ENCODE data around the gene RTP2.

RTP2 gene

DNA sequence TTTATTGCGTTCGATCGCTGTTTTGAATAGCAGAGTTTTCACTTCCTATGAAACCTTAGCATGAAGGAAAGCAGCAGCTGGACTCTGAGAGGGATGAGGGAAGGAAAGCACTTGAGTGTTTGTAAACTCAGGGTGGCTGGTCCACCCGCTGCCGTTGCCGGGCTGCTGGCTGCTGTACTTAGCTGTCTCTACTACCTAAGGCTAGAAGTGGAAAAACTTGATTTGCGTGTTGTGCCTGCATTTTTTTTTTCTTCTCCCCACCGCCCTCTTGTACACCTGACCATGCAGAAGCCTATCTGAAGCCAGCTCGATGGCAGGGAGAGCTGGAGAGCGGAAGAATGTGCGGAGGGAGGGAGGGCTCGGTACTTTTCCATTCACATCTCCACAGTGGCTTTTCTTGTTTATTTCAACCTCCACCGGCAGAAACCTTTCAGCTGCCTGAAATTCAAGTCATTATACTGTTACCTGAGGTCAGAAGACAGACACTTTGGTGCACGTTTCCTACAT lies 47.7 kb upstream of the RTP2 start (continued):
- TF ChIP-seq ZNF843 (tag by site-specific recombination; IDR thresholded peaks at IDR 0.05) (no peak), ZNF140 (tag by site-specific recombination; IDR thresholded peaks at IDR 0.05) (no peak), ZNF10 (tag by site-specific recombination; IDR thresholded peaks at IDR 0.05) (no peak), GLI2 (tag by site-specific recombination; IDR thresholded peaks at IDR 0.05; ENCODE audit: borderline replicate concordance, low read depth) (no peak), ZNF555 (tag by site-specific recombination; conservative IDR thresholded peaks at IDR 0.05) (no peak), ZNF510 (tag by site-specific recombination; IDR thresholded peaks at IDR 0.05; ENCODE audit: insufficient replicate concordance) (no peak), SETDB1 (IDR thresholded peaks at IDR 0.05; ENCODE audit: insufficient read length, low read length) (peak; percentile 60)
- TF ChIP-seq, protein P1, sequence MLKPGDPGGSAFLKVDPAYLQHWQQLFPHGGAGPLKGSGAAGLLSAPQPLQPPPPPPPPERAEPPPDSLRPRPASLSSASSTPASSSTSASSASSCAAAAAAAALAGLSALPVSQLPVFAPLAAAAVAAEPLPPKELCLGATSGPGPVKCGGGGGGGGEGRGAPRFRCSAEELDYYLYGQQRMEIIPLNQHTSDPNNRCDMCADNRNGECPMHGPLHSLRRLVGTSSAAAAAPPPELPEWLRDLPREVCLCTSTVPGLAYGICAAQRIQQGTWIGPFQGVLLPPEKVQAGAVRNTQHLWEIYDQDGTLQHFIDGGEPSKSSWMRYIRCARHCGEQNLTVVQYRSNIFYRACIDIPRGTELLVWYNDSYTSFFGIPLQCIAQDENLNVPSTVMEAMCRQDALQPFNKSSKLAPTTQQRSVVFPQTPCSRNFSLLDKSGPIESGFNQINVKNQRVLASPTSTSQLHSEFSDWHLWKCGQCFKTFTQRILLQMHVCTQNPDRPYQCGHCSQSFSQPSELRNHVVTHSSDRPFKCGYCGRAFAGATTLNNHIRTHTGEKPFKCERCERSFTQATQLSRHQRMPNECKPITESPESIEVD (tag by site-specific recombination; IDR thresholded peaks at IDR 0.05) = 0 out of 2 replicates have a peak, but pooled peaks have one; percentile 12
- TF ChIP-seq, protein P2, sequence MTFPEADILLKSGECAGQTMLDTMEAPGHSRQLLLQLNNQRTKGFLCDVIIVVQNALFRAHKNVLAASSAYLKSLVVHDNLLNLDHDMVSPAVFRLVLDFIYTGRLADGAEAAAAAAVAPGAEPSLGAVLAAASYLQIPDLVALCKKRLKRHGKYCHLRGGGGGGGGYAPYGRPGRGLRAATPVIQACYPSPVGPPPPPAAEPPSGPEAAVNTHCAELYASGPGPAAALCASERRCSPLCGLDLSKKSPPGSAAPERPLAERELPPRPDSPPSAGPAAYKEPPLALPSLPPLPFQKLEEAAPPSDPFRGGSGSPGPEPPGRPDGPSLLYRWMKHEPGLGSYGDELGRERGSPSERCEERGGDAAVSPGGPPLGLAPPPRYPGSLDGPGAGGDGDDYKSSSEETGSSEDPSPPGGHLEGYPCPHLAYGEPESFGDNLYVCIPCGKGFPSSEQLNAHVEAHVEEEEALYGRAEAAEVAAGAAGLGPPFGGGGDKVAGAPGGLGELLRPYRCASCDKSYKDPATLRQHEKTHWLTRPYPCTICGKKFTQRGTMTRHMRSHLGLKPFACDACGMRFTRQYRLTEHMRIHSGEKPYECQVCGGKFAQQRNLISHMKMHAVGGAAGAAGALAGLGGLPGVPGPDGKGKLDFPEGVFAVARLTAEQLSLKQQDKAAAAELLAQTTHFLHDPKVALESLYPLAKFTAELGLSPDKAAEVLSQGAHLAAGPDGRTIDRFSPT (tag by site-specific recombination; IDR thresholded peaks at IDR 0.05) = peak; percentile 9; the same call in 1 of the 2 replicates
- TF ChIP-seq, protein P3, sequence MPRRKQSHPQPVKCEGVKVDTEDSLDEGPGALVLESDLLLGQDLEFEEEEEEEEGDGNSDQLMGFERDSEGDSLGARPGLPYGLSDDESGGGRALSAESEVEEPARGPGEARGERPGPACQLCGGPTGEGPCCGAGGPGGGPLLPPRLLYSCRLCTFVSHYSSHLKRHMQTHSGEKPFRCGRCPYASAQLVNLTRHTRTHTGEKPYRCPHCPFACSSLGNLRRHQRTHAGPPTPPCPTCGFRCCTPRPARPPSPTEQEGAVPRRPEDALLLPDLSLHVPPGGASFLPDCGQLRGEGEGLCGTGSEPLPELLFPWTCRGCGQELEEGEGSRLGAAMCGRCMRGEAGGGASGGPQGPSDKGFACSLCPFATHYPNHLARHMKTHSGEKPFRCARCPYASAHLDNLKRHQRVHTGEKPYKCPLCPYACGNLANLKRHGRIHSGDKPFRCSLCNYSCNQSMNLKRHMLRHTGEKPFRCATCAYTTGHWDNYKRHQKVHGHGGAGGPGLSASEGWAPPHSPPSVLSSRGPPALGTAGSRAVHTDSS (tag by site-specific recombination; IDR thresholded peaks at IDR 0.05) = no peak
- TF ChIP-seq, protein P4, sequence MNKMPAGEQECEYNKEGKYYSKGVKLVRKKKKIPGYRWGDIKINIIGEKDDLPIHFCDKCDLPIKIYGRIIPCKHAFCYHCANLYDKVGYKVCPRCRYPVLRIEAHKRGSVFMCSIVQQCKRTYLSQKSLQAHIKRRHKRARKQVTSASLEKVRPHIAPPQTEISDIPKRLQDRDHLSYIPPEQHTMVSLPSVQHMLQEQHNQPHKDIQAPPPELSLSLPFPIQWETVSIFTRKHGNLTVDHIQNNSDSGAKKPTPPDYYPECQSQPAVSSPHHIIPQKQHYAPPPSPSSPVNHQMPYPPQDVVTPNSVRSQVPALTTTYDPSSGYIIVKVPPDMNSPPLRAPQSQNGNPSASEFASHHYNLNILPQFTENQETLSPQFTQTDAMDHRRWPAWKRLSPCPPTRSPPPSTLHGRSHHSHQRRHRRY (tag by site-specific recombination; IDR thresholded peaks at IDR 0.05) = no peak

DNA sequence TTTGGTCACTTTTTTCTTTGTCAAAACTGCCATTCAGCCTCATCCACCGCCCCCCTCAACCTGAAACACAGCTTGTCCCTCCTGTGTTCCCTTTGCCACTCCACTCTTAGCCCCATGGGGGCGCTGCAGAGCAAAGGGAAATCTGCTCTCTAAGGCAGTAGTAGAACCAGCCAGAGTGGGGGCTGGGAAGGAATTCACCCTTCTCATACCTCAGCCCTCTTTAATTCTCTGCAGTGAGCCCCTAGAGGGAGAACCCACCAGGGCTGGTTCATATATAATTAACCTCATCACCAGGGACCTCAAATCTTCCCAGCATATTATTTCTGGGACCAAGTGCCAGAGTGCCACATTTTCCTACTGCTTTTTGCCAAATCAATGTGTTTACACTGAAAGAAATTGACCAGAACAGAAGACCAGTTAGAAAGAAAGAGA lies 45.7 kb upstream of the RTP2 start:
- ChIA-PET CTCF (interaction anchor here (0.6 to 1.5 kb wide), 11 partner anchors 9 to 1206 kb away, joined by 3 to 7 read pairs (median 4); no protein-coding TSS in a partner anchor), POLR2A (no interaction called here)
- no peaks in the 10 kb centered on the region for H3K36me3 ChIP-seq (ENCODE audit: control insufficient read depth in 2 of 2, insufficient read depth in 1 of 2, low read length in 2 of 2)
- no peaks in the 10 kb centered on the region for H3K4me1 ChIP-seq (ENCODE audit: control insufficient read depth, insufficient read depth, low read length)
- H3K4me3 ChIP-seq (ENCODE audit: low read depth, low read length) = no peak overlapping the region
- H3K9me3 ChIP-seq (ENCODE audit: control insufficient read depth, insufficient read depth, low read depth, low read length) = no peaks in the 10 kb centered on the region
- no peak overlapping the region for H3K27ac ChIP-seq (ENCODE audit: extremely low read depth, low read depth, low read length)
- TF ChIP-seq ZNF776 (tag by site-specific recombination; IDR thresholded peaks at IDR 0.05; ENCODE audit: borderline replicate concordance) = no peak
- no peak for TF ChIP-seq ZNF211 (tag by site-specific recombination; IDR thresholded peaks at IDR 0.05; ENCODE audit: low read depth)
- no peak for TF ChIP-seq ZNF707 (tag by site-specific recombination; IDR thresholded peaks at IDR 0.05)
- TF ChIP-seq ZNF202 (tag by site-specific recombination; IDR thresholded peaks at IDR 0.05; ENCODE audit: borderline replicate concordance) = no peak
- no peak for TF ChIP-seq ZNF121 (tag by site-specific recombination; IDR thresholded peaks at IDR 0.05)
- TF ChIP-seq, protein P4 (tag by site-specific recombination; IDR thresholded peaks at IDR 0.05) = no peak
- TF ChIP-seq, protein P5, sequence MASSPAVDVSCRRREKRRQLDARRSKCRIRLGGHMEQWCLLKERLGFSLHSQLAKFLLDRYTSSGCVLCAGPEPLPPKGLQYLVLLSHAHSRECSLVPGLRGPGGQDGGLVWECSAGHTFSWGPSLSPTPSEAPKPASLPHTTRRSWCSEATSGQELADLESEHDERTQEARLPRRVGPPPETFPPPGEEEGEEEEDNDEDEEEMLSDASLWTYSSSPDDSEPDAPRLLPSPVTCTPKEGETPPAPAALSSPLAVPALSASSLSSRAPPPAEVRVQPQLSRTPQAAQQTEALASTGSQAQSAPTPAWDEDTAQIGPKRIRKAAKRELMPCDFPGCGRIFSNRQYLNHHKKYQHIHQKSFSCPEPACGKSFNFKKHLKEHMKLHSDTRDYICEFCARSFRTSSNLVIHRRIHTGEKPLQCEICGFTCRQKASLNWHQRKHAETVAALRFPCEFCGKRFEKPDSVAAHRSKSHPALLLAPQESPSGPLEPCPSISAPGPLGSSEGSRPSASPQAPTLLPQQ (tag by site-specific recombination; IDR thresholded peaks at IDR 0.05) = 0 out of 2 replicates have a peak, but pooled peaks have one; percentile 14
- TF ChIP-seq ZNF843 (tag by site-specific recombination; IDR thresholded peaks at IDR 0.05) = no peak
- TF ChIP-seq IKZF3 (tag by site-specific recombination; IDR thresholded peaks at IDR 0.05) = peak; percentile 35; the same call in 1 of the 2 replicates
- TF ChIP-seq ZNF626 (tag by site-specific recombination; IDR thresholded peaks at IDR 0.05) = no peak
- peak; percentile 16; the same call in 1 of the 2 replicates for TF ChIP-seq PRDM1 (tag by site-specific recombination; IDR thresholded peaks at IDR 0.05)
- peak; percentile 17; the same call in 1 of the 2 replicates for TF ChIP-seq SP7 (tag by site-specific recombination; IDR thresholded peaks at IDR 0.05)
- TF ChIP-seq ZNF658 (tag by site-specific recombination; IDR thresholded peaks at IDR 0.05) = no peak
- TF ChIP-seq ZNF138 (tag by site-specific recombination; IDR thresholded peaks at IDR 0.05; ENCODE audit: borderline replicate concordance) = no peak
- TF ChIP-seq, protein P6, sequence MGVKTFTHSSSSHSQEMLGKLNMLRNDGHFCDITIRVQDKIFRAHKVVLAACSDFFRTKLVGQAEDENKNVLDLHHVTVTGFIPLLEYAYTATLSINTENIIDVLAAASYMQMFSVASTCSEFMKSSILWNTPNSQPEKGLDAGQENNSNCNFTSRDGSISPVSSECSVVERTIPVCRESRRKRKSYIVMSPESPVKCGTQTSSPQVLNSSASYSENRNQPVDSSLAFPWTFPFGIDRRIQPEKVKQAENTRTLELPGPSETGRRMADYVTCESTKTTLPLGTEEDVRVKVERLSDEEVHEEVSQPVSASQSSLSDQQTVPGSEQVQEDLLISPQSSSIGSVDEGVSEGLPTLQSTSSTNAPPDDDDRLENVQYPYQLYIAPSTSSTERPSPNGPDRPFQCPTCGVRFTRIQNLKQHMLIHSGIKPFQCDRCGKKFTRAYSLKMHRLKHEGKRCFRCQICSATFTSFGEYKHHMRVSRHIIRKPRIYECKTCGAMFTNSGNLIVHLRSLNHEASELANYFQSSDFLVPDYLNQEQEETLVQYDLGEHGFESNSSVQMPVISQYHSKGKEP (tag by site-specific recombination; IDR thresholded peaks at IDR 0.05) = no peak
